ENCODE measurements around the gene MAPK8IP3.

The MAPK8IP3 gene

DNA sequence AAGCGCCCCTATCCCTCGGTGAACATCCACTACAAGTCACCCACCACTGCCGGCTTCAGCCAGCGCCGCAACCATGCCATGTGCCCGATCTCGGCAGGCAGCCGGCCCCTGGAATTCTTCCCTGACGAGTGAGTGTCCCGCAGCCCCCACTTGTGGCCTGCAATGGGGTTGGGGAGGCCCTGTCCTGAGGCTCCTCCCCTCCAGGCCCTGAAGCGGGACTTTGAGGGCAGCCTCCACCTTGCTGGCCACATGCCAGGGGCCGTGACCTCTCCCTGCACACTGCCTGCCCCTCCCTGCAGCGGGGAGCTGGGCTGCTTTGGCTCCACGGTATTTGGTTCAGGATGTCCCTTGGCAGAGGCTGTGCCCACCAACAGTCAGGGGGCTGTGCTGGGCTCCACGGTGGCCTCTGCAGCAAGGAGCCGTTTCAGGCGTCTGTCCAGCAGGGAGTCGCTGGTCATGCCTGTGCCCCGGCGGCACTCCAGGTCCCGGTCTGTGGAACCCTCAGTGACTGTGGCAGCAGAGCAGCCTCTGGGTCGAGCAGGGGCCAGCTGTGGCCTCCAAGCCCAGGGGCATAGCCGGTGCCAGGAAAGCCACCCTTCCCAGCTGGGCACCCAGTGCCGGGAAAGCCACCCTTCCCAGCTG lies 57.0 kb downstream of the MAPK8IP3 start:
- DNase-seq: no peak

DNA sequence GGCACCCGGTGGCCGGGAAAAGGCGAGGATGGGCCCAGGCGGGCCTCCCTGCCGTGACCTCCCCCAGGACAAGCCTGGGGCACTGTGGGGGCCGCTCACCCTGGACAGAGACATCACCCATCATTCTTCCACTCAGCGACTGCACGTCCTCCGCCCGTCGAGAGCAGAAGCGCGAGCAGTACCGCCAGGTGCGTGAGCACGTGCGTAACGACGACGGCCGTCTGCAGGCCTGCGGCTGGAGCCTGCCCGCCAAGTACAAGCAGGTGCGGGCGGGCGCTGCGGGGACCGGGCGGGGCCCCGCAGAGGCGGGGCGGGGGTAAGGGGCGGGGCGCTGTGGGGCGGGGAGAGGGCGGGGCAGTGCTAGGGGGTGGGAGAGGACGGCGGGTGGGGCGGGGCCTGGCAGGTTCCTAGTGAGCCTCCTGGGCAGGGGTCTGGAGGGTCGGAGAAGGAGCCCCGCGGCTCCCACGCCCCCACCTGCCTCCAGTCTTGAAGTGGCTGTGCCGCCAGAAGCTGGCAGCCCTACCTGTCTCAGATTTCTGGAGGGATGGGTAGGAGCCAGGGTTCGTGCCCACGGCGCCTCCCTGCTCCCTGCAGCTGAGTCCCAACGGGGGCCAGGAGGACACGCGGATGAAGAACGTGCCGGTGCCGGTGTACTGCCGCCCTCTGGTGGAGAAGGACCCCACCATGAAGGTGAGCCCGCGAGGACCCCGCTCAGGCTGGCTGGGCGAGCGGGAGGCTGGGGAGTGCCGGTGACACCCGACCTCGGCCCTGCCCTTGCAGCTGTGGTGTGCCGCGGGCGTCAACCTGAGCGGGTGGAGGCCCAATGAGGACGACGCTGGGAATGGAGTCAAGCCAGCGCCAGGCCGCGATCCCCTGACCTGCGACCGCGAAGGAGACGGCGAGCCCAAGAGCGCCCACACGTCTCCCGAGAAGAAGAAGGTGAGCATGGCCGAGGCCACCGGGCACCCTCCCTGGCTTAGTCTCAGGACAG lies 57.8 kb downstream of the MAPK8IP3 start:
- peak; percentile 52 for DNase-seq

DNA sequence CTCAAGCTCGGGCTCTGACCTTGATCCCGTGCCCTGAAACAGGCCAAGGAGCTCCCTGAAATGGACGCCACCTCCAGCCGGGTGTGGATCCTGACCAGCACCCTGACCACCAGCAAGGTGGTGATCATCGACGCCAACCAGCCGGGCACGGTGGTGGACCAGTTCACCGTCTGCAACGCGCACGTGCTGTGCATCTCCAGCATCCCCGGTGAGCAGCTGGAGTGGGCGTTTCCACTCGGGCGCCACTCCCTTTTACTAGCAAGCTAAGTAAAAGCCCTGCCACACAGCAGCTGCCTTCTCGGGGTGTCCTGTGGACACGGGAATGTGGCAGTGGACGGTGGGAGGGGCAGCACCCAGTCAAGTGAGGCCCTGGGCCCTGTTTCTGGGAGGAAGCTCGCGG lies 59.0 kb downstream of the MAPK8IP3 start:
- no peak for DNase-seq

DNA sequence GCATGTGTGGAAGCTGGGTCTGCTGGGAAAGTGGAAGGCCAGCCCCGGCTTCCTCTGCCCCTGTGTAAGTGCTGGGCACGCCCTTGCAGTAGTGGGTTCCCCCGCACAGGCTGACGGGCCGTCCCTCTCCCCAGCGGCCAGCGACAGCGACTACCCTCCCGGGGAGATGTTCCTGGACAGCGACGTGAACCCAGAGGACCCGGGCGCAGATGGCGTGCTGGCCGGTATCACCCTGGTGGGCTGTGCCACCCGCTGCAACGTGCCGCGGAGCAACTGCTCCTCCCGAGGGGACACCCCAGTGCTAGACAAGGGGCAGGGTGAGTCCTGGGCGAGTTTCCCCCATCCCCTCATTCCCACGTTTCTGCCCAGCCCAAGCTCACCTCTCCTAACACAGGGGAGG lies 59.8 kb downstream of the MAPK8IP3 start:
- no peak for DNase-seq

DNA sequence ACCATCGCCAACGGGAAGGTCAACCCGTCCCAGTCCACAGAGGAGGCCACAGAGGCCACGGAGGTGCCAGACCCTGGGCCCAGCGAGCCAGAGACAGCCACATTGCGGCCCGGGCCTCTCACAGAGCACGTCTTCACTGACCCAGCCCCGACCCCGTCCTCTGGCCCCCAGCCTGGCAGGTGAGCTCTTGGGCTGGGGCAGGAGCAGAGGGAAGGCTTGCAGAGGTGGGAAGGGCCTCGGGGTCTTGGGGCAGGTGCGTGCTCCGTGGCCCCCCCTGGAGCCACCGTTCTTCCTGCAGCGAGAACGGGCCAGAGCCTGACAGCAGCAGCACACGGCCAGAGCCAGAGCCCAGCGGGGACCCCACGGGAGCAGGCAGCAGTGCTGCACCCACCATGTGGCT lies 60.2 kb downstream of the MAPK8IP3 start:
- no peak for DNase-seq

DNA sequence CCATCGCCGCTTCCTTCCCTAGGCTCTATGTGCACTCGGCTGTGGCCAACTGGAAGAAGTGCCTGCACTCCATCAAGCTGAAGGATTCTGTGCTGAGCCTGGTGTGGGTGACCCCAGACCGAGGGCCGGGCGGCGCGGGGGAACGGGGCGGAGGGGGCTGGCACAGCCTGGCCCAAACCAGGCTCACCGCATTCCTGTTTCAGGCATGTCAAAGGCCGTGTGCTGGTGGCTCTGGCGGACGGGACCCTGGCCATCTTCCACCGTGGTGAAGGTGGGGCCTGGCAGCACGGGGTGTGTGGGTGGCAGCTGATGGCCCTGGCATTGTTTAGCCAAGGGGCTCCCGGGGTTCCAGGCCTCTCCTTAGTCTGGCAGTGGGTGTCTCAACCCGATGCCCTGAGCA lies 60.7 kb downstream of the MAPK8IP3 start:
- no peak for DNase-seq

DNA sequence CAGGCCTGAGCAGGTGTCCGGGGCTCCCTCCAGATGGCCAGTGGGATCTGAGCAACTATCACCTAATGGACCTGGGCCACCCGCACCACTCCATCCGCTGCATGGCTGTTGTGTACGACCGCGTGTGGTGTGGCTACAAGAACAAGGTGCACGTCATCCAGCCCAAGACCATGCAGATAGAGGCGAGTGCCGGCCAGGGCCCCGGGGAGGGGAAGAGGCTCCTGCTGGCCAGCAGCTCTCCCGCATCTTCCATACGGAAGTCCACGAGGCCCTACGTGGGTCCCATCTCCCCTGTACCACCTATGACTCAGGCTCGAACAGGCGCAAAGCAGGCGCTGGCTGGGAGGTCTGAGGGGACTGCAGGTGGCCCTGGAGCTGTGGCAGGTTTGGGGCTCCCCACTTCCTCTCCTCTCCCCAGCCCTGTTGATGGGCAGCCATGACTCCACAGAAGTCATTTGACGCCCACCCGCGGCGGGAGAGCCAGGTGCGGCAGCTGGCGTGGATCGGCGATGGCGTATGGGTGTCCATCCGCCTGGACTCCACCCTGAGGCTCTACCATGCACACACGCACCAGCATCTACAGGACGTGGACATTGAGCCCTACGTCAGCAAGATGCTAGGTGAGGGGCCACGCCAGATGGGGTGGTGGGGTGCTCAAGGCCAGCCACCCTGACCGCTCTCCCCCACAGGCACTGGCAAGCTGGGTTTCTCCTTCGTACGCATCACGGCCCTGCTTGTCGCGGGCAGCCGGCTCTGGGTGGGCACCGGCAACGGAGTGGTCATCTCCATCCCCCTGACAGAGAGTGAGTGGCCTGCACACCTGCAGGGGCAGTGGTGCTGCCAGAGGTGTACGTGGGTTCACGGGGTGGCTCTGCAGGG lies 61.4 kb downstream of the MAPK8IP3 start:
- DNase-seq: no peak

DNA sequence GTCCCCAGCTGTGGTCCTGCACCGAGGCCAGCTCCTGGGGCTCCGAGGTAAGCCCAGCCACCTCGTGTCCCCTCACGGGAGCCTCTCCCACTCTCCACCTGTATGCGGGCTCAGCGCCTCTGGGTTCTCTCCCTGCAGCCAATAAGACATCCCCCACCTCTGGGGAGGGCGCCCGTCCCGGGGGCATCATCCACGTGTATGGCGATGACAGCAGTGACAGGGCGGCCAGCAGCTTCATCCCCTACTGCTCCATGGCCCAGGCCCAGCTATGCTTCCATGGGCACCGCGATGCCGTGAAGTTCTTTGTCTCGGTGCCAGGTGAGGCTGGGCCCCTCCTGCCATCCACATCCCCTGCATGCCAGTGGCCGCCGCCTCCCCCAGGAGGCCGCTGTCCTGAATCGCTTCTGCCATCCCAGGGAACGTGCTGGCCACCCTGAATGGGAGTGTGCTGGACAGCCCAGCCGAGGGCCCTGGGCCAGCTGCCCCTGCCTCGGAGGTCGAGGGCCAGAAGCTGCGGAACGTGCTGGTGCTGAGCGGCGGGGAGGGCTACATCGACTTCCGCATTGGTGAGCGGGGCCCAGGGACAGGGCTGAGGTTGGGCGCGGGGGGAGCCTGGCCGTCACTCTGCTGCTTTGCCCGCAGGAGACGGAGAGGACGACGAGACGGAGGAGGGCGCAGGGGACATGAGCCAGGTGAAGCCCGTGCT lies 62.2 kb downstream of the MAPK8IP3 start:
- no peak for DNase-seq

DNA sequence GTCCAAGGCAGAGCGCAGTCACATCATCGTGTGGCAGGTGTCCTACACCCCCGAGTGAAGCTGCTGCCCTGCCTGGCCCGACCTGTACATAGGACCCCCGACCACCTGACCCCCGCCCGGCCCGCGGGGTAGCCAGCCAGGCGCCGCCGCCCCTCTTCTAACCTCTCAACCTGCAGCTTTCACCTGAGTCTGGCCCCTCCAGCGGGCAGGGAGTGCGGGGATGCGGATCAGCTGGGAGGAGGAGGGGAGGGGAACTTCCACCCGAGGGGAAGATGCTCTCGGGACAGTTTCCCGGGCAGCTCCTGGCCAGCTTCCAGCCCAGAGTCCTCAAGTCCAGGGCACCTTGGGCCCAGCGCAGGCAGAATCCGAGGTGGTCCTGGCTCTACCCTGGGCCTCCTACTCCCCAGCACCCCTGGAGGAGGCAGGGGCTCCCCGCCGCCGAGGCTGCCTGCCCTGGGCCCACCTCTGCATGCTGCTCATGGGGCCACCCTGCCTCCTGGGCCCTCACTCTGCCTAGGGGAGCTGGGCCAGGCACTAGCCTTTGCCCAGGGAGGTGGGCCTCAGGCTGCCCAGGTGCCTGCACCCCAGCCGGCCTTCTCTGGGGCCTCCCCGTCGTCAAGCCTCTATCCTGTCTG lies 62.9 kb downstream of the MAPK8IP3 start:
- no peak for DNase-seq

DNA sequence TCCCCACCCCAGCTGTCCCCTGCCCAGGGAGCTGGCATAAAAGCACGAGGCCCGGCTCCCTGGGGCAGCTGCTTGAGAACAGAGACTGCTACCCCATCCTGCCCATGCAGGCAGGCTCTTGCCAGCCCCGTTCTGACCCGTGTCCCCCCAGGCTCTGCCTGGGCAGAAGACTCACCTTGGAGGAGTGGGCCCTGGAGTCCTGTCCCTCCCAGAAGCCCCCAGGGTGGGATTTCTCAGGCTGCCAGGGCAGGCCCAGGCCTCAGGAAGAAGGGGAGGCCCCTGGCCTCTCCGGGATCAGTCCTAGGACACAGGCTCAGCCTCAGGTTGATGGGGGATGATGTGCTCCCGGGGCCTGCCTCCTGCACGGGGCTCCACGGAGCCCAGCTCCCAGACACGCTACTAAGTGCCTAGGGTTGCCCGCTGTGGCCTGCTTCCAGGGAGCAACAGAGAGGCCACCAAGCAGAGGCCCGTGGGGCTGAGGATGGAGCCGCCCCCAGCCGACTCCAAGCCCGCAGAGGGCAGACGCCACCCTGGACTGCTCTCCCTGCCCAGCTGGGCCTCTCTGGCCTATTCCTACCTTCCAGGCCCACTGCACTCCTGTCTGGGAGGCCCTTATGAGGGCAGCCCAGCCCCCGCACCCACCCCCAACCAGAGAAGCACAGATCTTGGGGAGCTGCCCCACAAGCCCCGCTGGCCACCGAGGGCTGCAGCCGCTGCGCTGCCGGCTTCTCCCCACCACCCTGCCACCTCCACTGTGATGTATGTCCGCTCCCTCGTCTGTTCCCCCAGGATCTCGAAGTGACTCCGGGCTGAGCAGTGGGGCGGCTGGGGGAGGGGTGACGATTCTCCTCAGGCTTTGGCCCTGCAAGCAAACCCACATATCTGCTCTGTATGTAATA lies 63.7 kb downstream of the MAPK8IP3 start:
- DNase-seq: no peak

DNA sequence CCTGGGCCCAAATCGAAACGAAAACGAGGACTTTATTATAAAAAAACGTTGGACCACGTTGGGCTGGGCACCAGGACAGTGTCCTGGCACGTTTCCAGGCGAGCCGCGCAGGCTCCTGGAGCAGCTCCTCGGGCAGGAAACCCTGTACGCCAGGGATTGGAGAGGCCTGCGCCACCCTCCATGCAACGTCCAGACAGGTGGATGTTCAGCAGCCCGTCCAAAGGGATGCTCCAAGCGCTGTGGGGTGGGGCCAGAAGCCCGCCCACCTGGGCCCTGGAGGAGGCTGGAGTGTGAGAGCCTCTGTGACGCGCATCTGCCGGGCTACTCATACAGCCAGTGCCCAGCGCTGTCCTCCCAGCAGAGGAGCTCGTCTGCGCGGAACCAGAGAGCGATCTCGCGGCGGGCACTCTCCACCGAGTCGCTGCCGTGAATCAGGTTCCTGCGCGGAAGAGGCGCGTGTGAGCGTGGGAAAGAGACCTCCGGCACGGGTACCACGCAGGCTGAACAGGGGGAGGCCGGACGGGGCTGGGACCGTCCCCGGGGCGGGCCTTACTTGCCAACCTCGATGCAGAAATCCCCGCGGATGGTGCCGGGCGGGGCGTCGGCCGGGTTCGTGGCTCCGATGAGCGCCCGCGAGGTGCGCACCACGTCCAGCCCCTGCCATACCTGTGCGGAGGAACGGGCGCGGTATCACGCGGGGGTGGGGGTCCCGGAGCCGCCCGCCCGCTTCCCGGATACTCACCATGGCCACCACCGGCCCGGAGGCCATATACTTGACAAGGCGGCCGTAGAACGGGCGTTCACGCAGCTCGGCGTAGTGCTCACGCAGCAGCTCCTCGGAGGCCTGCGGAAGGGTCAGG lies 64.6 kb downstream of the MAPK8IP3 start:
- DNase-seq: peak; percentile 35

DNA sequence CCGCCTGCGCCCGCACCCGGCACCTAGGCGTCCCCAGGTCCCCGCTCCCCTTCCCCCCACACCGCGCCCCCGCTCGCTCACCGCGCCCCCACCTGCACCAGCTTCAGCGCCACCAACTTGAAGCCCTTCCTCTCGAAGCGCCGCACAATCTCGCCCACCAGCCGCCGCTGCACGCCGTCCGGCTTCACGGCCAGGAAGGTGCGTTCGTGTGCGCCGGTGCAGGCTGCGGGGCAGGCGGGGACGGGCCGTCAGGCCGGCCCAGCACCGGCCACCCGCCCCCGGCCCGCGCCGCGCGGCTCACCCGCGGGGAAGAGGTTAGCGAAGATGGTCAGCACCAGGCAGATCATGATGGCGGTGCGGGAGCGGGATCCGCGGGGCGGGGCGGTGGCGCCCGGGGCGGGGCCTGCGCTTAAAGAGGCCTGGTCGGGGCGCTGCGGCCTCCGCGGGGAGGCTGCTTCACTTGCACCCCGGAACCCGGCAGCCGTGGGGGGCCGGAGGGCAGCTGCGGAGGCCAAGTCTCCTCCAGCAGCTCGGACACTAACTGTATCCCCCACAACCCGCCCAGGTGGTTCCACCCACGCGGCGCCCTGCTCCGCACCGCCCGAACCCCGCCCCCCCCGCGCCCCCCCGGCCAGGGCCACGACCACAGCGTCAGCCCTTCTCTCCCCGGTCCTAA lies 65.3 kb downstream of the MAPK8IP3 start, which contains the start of gene NME3:
TSS of gene NME3 (minus strand) at position 356 of the 676 bp plus-strand sequence. CDS start at position 347, 9 bp downstream.
- peak; percentile 51 for DNase-seq

DNA sequence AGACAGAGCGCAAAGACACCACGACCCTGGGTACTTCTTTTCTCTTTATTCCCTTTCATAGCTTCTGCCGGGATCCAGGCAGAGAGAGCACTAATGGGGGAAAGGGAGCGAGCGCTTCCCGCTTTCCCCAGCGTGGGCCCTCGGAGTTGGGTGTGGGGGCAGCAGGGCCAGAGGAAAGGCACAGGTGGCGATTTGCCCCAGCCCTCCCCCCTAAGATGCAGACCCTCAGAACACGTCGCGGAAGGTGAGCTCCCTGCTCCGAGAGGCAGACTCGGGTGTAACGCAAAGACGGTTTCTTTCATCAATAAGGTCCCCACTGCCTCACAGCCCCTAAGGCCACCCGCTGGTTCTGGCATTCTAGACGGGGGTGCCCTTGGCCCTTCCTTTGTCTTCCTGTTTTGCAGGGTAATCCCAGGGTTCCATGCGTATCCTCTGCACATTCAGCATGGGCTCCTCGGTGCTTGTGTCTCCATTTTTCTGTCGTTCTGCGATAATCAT lies 65.9 kb downstream of the MAPK8IP3 start:
- DNase-seq: no peak

DNA sequence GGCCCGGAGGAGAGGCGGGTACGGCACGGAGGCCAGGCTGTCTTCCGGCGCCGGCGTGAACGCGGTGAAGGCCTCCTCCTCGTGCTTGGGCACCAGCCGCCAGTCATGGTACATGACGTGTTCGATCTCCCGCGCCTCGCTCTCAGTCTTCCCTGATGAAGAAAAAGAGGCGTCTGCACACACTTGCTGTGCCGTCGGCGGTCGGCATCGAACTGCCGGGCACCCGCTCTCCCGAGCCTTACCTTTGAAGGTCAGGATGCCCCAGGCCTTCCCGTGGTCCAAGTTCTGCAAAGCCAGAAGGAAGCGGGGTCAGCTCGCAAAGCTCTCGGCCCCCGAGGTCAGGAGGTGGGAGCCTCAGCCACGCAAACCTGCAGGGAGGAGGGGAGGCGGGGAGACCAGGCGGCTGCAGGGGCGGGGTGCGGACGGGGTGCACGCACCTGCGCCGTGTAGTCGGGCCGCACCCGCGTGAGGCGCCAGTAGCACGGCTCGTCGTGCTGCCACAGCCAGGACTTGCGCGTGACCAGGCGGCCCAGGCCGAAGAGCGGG lies 66.4 kb downstream of the MAPK8IP3 start, which contains the start of gene EME2:
TSS of gene EME2 (plus strand) at position 449 of the 546 bp plus-strand sequence. CDS start 418 bp downstream, outside the sequence.
- DNase-seq: no peak

DNA sequence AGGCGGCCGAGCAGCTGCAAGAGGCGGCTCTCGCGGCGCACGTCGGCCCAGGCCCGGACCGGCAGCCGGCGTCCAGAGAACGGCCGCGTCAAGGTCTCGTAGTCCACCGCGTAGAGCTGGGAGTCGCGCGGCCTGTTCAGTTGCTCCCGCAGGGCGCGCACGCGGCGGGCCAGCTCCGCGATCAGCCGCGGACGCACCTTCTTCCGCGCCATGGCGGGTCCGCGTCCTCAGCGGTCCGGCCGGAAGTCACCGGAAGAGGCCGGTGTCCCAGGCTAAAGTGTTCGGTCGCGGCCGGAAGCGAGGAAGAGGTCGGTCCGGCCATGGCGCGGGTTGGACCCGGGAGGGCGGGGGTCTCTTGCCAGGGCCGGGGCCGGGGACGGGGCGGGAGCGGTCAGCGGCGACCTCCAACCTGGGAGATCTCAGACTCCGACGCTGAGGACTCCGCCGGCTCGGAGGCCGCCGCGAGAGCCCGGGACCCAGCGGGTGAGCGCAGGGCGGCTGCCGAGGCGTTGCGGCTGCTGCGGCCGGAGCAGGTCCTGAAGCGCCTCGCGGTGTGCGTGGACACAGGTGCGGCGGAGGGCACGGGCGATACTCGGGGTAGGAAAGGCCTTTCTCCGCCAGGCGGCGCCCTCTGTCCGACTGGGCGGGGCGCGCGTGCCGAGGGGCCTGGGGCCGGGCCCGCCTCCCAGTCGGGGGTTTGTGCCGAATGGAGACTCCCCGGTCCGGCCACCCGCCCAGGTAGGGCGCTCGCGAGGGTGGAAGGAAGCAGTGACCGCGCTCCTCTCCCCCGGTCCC lies 67.1 kb downstream of the MAPK8IP3 start, which contains the start of gene MRPS34:
TSS of gene MRPS34 (minus strand) at position 227 of the 795 bp plus-strand sequence. CDS start at position 212, 15 bp downstream.
- peak; percentile 75 for DNase-seq

DNA sequence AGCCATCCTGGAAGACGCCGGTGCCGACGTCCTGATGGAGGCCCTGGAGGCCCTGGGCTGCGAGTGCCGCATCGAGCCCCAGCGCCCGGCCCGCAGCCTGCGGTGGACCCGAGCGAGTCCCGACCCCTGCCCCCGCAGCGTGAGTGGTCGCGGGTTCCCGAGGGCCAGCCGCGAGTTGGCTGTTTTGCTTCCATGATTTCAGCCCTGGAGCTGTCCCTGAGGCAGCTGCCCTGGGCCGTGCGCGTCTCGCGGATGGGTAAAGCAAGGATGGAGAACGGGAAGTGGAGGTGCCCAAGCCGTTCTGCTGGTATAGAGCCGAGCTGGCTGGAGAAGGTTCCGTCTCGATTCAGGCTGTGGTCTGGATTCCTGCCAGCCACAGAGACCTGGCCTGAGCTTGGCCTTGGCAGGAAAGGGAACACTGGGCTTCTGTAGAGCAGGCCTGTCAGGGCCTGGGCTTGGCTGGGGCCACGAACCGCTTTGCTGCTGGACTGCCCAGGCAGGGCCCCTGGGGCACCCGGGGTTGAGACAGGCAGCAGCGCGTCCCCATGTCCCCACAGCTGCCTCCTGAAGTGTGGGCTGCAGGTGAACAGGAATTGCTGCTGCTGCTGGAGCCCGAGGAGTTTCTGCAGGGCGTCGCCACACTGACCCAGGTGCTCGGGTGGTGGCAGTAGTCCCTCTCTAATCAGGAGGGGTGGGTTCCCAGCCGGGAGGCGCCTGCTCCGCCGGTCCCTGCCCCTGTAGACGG lies 67.9 kb downstream of the MAPK8IP3 start:
- no peak for DNase-seq

DNA sequence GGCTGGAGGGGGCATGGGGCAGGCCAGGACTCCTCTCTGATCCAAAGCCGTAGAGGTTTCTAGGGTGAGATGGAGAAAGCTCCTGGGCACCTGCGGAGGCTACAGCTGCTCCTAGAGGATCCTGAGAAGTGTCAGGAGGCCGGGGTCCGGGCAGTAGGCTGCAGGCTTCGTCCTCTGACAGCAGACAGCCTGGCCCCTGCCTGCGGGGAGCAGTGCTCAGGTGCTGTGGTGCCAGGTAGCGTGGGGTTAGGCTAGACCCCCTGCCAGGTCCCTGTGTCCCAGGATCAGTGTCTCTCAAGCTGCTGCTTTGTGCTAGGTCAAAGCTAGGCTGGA lies 68.4 kb downstream of the MAPK8IP3 start:
- DNase-seq: no peak
